GM23248 (cell line): ENCODE measurements around the gene FMN2.

ENCODE experiments used
- EZH2 ChIP-seq: fragments of 200-600 bp; sonication (generic); IDR thresholded peaks from 2 replicates; pipeline ENCODE4 v1.6.1; 2018; ENCODE audit warnings: antibody characterized with exemption, mild to moderate bottlenecking; ENCODE audit not compliant: insufficient read depth, poor library complexity, severe bottlenecking
- EZH2phosphoT487 ChIP-seq: fragments of 200-600 bp; sonication (generic); IDR thresholded peaks from 2 replicates; pipeline ENCODE4 v1.6.1; 2018; ENCODE audit warnings: antibody characterized with exemption, moderate library complexity, mild to moderate bottlenecking, low read depth; ENCODE audit not compliant: insufficient read depth

GRCh38 chr1:240414237-240414636 lies 322.6 kb downstream of the FMN2 start:
- TF ChIP-seq EZH2 (no peak), EZH2phosphoT487 (no peak)
